HCT116 (cell line): ENCODE results near the gene TMA7B. TPM values are rescaled to one million over a fixed set of nuclear protein-coding genes. Genes with fewer than 3 reads are reported as not detected.

Experiments
- ATAC-seq: fragments of 200-7000 bp; cut with Tn5 transposase; 2 replicates; pipeline ENCODE4 v1.9.1; 2020; ENCODE audit warnings: mild to moderate bottlenecking, moderate library complexity
- BruUV-seq: library from RNA; stranded (reverse); fragments of 400-500 nt; replicated peaks from 2 replicates; lab custom pipeline; 2021; lab: Mats Ljungman, UMichigan
- CTCF ChIA-PET: fragments of 300-600 bp; sonication (Branson Sonifier 250); formaldehyde crosslinking; loops from one replicate; lab custom pipeline; 2021; ENCODE audit warnings: antibody characterized with exemption; lab: Charles Lee
- POLR2A ChIA-PET: fragments of 300-600, 350-600 bp; sonication (Branson Sonifier 250); formaldehyde crosslinking; loops from one replicate; lab custom pipeline; 2021; ENCODE audit warnings: antibody characterized with exemption; lab: Charles Lee
- RAD21 ChIA-PET, 2 experiments: fragments of 300-600 bp; sonication (Branson Sonifier 250); formaldehyde crosslinking; loops; one replicate each; lab custom pipeline; 2023; ENCODE audit warnings: low total read pairs in 2 of 2; ENCODE audit not compliant: uncharacterized antibody in 2 of 2, unreplicated experiment in 2 of 2, low non-redundant PET in 1 of 2; lab: Charles Lee
- DNase-seq: peaks from one replicate; pipeline ENCODE4 v3.0.0-alpha.2; 2010; ENCODE audit warnings: low read depth, low spot score
- H2AFZ ChIP-seq: fragments of 200-600 bp; shearing (Covaris generic), sonication (generic); 2 replicates; pipeline ENCODE4 v1.6.1; 2017; ENCODE audit warnings: low read depth, mixed run types, mixed read lengths, antibody characterized with exemption, low read length; ENCODE audit not compliant: poor library complexity, severe bottlenecking
- H3K27ac ChIP-seq: 2 replicates; pipeline ENCODE4 v1.5.1; 2012; ENCODE audit warnings: low read depth, low read length
- H3K27me3 ChIP-seq: fragments of 200-600 bp; sonication (generic); 2 replicates; pipeline ENCODE4 v1.6.1; 2016; ENCODE audit warnings: mixed run types, low read length, mixed read lengths; ENCODE audit not compliant: insufficient read depth
- H3K36me3 ChIP-seq, 2 experiments: fragments of 200-500 bp in 1 of 2; fragments of 200-600 bp in 1 of 2; sonication (Bioruptor generic) in 1 of 2; sonication (generic) in 1 of 2; 2 replicates each; pipeline versions ENCODE4 v1.5.1 to v1.6.1; 2014 to 2016; ENCODE audit warnings: low read length in 2 of 2, inconsistent platforms in 1 of 2, mixed read lengths in 1 of 2, mixed run types in 1 of 2; ENCODE audit not compliant: insufficient read depth in 2 of 2, control insufficient read depth in 1 of 2
- H3K4me1 ChIP-seq, 2 experiments: fragments of 200-600 bp in 1 of 2; sonication (generic) in 1 of 2; 2 replicates each; pipeline versions ENCODE4 v1.5.1 to v1.6.1; 2012 to 2017; ENCODE audit warnings: low read length in 2 of 2, inconsistent platforms in 1 of 2, mild to moderate bottlenecking in 1 of 2, mixed read lengths in 1 of 2, mixed run types in 1 of 2, moderate library complexity in 1 of 2; ENCODE audit not compliant: insufficient read depth in 2 of 2, control insufficient read depth in 1 of 2
- H3K4me2 ChIP-seq: fragments of 200-600 bp; sonication (generic); 2 replicates; pipeline ENCODE4 v1.6.1; 2017; ENCODE audit warnings: mixed run types, low read length, mixed read lengths
- H3K4me3 ChIP-seq, 2 experiments: fragments of 200-600 bp in 1 of 2; sonication (generic) in 1 of 2; replicated peaks in 1 of 2; 2 replicates each; pipeline ENCODE4 v1.5.1; 2011 to 2016; ENCODE audit warnings: low read length in 2 of 2, control low read depth in 1 of 2, low read depth in 1 of 2, mild to moderate bottlenecking in 1 of 2, mixed read lengths in 1 of 2, mixed run types in 1 of 2
- H3K79me2 ChIP-seq: fragments of 200-600 bp; sonication (generic); 2 replicates; pipeline ENCODE4 v1.6.1; 2017; ENCODE audit warnings: mild to moderate bottlenecking, mixed run types, low read length, moderate library complexity, mixed read lengths; ENCODE audit not compliant: insufficient read depth
- H3K9ac ChIP-seq: fragments of 200-600 bp; sonication (generic); 2 replicates; pipeline ENCODE4 v1.6.1; 2016; ENCODE audit warnings: low read length, mixed read lengths
- H3K9me2 ChIP-seq: fragments of 200-600 bp; sonication (generic), shearing (Covaris generic); 2 replicates; pipeline ENCODE4 v1.6.1; 2017; ENCODE audit warnings: mixed run types, mild to moderate bottlenecking, moderate library complexity; ENCODE audit not compliant: insufficient read depth
- H3K9me3 ChIP-seq, 2 experiments: fragments of 200-500 bp in 1 of 2; fragments of 200-600 bp in 1 of 2; sonication (Bioruptor generic) in 1 of 2; sonication (generic) in 1 of 2; 2 replicates each; pipeline ENCODE4 v1.6.1; 2014 to 2017; ENCODE audit warnings: low read length in 2 of 2, mixed read lengths in 2 of 2, inconsistent platforms in 1 of 2, low read depth in 1 of 2, mild to moderate bottlenecking in 1 of 2, mixed run types in 1 of 2, moderate library complexity in 1 of 2; ENCODE audit not compliant: control insufficient read depth in 1 of 2, insufficient read depth in 1 of 2
- H4K20me1 ChIP-seq: fragments of 200-600 bp; sonication (generic), shearing (Covaris generic); 2 replicates; pipeline ENCODE4 v1.6.1; 2017; ENCODE audit warnings: mixed run types, mild to moderate bottlenecking, moderate library complexity; ENCODE audit not compliant: insufficient read depth
- CBX3 ChIP-seq: IDR thresholded peaks from 2 replicates; pipeline ENCODE4 v1.6.1; 2012; ENCODE audit warnings: low read depth
- CEBPB ChIP-seq: IDR thresholded peaks from 2 replicates; pipeline ENCODE4 v1.6.1; 2012; ENCODE audit warnings: low read depth
- EGR1 ChIP-seq: IDR thresholded peaks from 2 replicates; pipeline ENCODE4 v1.6.1; 2012; ENCODE audit warnings: low read depth
- ELF1 ChIP-seq: IDR thresholded peaks from 2 replicates; pipeline ENCODE4 v1.6.1; 2012; ENCODE audit warnings: low read depth, borderline replicate concordance
- EZH2phosphoT487 ChIP-seq: fragments of 200-600 bp; IDR thresholded peaks from 2 replicates; pipeline ENCODE4 v1.6.1; 2018; ENCODE audit warnings: antibody characterized with exemption, borderline replicate concordance
- JUND ChIP-seq: IDR thresholded peaks from 2 replicates; pipeline ENCODE4 v1.6.1; 2012
- POLR2A ChIP-seq: IDR thresholded peaks from 2 replicates; pipeline ENCODE4 v1.7.0; 2011; ENCODE audit warnings: borderline replicate concordance; ENCODE audit not compliant: insufficient read depth, insufficient read length; ENCODE audit errors: extremely low read depth
- POLR2AphosphoS5 ChIP-seq: IDR thresholded peaks from 2 replicates; pipeline ENCODE4 v1.6.1; 2011; ENCODE audit warnings: mild to moderate bottlenecking, low read depth, low read length, moderate library complexity
- RAD21 ChIP-seq: IDR thresholded peaks from 2 replicates; pipeline ENCODE4 v1.6.1; 2012; ENCODE audit warnings: low read depth, mild to moderate bottlenecking
- SIN3A ChIP-seq: IDR thresholded peaks from 2 replicates; pipeline ENCODE4 v1.6.1; 2012; ENCODE audit warnings: low read depth
- SP1 ChIP-seq: IDR thresholded peaks from 2 replicates; pipeline ENCODE4 v1.6.1; 2012; ENCODE audit warnings: low read depth
- YY1 ChIP-seq: IDR thresholded peaks from 2 replicates; pipeline ENCODE4 v1.6.1; 2011; ENCODE audit warnings: low read length, low read depth, moderate library complexity, mild to moderate bottlenecking; ENCODE audit not compliant: insufficient replicate concordance; ENCODE audit errors: extremely low read depth
- ZFX ChIP-seq: fragments of 450-650 bp; IDR thresholded peaks from 2 replicates; pipeline ENCODE4 v1.6.1; 2017
- ZNF274 ChIP-seq: fragments of 200-500 bp; sonication (Bioruptor generic); IDR thresholded peaks from 2 replicates; pipeline ENCODE4 v1.6.1; 2014; ENCODE audit warnings: mild to moderate bottlenecking, low read depth, low read length, inconsistent platforms
- intact Hi-C: fragments of 100-400 bp; cut with micrococcal nuclease; formaldehyde crosslinking; loops from 2 replicates; pipeline ENCODE4 v1.10.0; 2022
- total RNA-seq: library from RNA; stranded (reverse); gene quantifications from one replicate; pipeline ENCODE4 v1.2.1, GENCODE V29; 2021; ENCODE audit not compliant: unreplicated experiment
- TF ChIP-seq, protein P1 (sequence below): IDR thresholded peaks from 2 replicates; pipeline ENCODE4 v1.6.1; 2012
- TF ChIP-seq, protein P2 (sequence below): IDR thresholded peaks from 2 replicates; pipeline ENCODE4 v1.6.1; 2012; ENCODE audit warnings: low read depth
- TF ChIP-seq, protein P3 (sequence below): IDR thresholded peaks from 2 replicates; pipeline ENCODE4 v1.6.1; 2011; ENCODE audit warnings: mild to moderate bottlenecking, low read length, moderate library complexity; ENCODE audit not compliant: insufficient replicate concordance; ENCODE audit errors: extremely low read depth

The TMA7B gene
- total RNA-seq, 1 experiment from 2014 or later: not detected

DNA sequence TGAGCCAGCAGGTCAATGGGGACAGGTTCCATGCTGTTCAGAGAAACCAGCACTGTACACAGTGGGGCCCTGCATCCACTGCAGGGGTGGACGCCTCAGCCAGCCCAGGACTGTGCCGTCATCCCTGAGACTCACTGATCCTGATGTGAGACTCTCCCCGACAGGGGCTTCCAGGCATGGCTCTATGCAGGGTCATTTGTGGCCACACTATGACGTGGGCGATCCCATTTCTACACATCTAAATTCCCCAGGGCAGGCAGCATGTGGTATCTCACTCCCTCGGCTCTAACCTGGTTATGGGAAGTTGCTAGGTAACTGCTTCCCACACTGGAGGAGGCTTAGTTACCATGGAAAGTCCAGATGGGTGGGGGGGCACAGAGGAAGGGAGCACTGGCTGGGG, 20.4 kb downstream of the TMA7B start:
- Histone ChIP-seq H3K4me1 (no peaks in the 10 kb centered on the region), H3K4me2 (no peak overlapping the region), H3K36me3 (no peaks in the 10 kb centered on the region), H3K9ac (no peak overlapping the region), H3K27me3 (peaks cover 30% of the 10 kb centered on the region; the same call in 1 of the 2 replicates), H3K9me3 (no peaks in the 10 kb centered on the region), H2AFZ (no peak overlapping the region), H4K20me1 (no peaks in the 10 kb centered on the region), H3K4me3 (no peak overlapping the region), H3K79me2 (no peaks in the 10 kb centered on the region), H3K9me2 (no peaks in the 10 kb centered on the region), H3K27ac (no peak overlapping the region)
- ATAC-seq: no peak
- no TSS peak for BruUV-seq
- ChIA-PET CTCF (no interaction called here), POLR2A (no interaction called here), RAD21 (no interaction called here)
- intact Hi-C loops: no loop called here
- DNase-seq: no peak
- TF ChIP-seq JUND (no peak), ZNF274 (no peak), CBX3 (no peak), SP1 (no peak), POLR2A (no peak), YY1 (no peak), CEBPB (no peak), ZFX (no peak), RAD21 (no peak), EZH2phosphoT487 (no peak), SIN3A (no peak), POLR2AphosphoS5 (no peak), EGR1 (no peak), ELF1 (no peak)
- TF ChIP-seq, protein P1, sequence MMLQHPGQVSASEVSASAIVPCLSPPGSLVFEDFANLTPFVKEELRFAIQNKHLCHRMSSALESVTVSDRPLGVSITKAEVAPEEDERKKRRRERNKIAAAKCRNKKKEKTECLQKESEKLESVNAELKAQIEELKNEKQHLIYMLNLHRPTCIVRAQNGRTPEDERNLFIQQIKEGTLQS: no peak
- TF ChIP-seq, protein P2, sequence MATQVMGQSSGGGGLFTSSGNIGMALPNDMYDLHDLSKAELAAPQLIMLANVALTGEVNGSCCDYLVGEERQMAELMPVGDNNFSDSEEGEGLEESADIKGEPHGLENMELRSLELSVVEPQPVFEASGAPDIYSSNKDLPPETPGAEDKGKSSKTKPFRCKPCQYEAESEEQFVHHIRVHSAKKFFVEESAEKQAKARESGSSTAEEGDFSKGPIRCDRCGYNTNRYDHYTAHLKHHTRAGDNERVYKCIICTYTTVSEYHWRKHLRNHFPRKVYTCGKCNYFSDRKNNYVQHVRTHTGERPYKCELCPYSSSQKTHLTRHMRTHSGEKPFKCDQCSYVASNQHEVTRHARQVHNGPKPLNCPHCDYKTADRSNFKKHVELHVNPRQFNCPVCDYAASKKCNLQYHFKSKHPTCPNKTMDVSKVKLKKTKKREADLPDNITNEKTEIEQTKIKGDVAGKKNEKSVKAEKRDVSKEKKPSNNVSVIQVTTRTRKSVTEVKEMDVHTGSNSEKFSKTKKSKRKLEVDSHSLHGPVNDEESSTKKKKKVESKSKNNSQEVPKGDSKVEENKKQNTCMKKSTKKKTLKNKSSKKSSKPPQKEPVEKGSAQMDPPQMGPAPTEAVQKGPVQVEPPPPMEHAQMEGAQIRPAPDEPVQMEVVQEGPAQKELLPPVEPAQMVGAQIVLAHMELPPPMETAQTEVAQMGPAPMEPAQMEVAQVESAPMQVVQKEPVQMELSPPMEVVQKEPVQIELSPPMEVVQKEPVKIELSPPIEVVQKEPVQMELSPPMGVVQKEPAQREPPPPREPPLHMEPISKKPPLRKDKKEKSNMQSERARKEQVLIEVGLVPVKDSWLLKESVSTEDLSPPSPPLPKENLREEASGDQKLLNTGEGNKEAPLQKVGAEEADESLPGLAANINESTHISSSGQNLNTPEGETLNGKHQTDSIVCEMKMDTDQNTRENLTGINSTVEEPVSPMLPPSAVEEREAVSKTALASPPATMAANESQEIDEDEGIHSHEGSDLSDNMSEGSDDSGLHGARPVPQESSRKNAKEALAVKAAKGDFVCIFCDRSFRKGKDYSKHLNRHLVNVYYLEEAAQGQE: no peak
- TF ChIP-seq, protein P3, sequence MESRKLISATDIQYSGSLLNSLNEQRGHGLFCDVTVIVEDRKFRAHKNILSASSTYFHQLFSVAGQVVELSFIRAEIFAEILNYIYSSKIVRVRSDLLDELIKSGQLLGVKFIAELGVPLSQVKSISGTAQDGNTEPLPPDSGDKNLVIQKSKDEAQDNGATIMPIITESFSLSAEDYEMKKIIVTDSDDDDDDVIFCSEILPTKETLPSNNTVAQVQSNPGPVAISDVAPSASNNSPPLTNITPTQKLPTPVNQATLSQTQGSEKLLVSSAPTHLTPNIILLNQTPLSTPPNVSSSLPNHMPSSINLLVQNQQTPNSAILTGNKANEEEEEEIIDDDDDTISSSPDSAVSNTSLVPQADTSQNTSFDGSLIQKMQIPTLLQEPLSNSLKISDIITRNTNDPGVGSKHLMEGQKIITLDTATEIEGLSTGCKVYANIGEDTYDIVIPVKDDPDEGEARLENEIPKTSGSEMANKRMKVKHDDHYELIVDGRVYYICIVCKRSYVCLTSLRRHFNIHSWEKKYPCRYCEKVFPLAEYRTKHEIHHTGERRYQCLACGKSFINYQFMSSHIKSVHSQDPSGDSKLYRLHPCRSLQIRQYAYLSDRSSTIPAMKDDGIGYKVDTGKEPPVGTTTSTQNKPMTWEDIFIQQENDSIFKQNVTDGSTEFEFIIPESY: no peak
